ENCODE data around the gene CMA1. TPM values are rescaled to one million over a fixed set of nuclear protein-coding genes. Genes with fewer than 3 reads are reported as not detected.
"Not testable (repeated sequence)": the region's sequence is repeated elsewhere in the genome, so short reads cannot be mapped to it uniquely, and the experiment has no call there.

The CMA1 gene
- total RNA-seq, 1 experiment from 2014 or later, result not detected

GRCh38 chr14:24475261-24475660, 32.8 kb downstream of the CMA1 start:
- Histone ChIP-seq H2AFZ (no peak overlapping the region), H3K36me3 (ENCODE audit: low read depth) (no peaks in the 10 kb centered on the region), H3K27ac (no peak overlapping the region), H3K27me3 (ENCODE audit: insufficient read depth, low read depth) (no peaks in the 10 kb centered on the region), H3K4me3 (no peak overlapping the region), H3K4me2 (no peak overlapping the region), H3K9me3 (ENCODE audit: insufficient read depth, low read depth) (no peaks in the 10 kb centered on the region), H3K79me2 (ENCODE audit: low read depth) (no peaks in the 10 kb centered on the region), H3K4me1 (replicated peaks; ENCODE audit: insufficient read depth) (no peaks in the 10 kb centered on the region), H4K20me1 (ENCODE audit: insufficient read depth) (no peaks in the 10 kb centered on the region), H3F3A (ENCODE audit: insufficient read depth, low read depth) (no peaks in the 10 kb centered on the region), H3K9me2 (ENCODE audit: insufficient read depth) (no peaks in the 10 kb centered on the region)
- ChIA-PET CTCF (no interaction called here), POLR2A (ENCODE audit: unreplicated experiment) (no interaction called here)
- intact Hi-C loops (cut with micrococcal nuclease; ENCODE audit: unreplicated experiment), result no loop called here
- TF ChIP-seq EZH2 (IDR thresholded peaks at IDR 0.05; ENCODE audit: low read depth), result no peak
- no peak for TF ChIP-seq CTCF (conservative IDR thresholded peaks at IDR 0.05)
- no TSS peak for BruUV-seq (replicated peaks)
- no peak for DNase-seq

- H3K9me2 ChIP-seq (ENCODE audit: insufficient read depth), result no peaks in the 10 kb centered on the region
- no peaks in the 10 kb centered on the region for H3K9me3 ChIP-seq (ENCODE audit: insufficient read depth, low read depth)
- BruUV-seq (replicated peaks), result no TSS peak
- TF ChIP-seq CTCF (conservative IDR thresholded peaks at IDR 0.05), result no peak
- no peaks in the 10 kb centered on the region for H4K20me1 ChIP-seq (ENCODE audit: insufficient read depth)
- no peaks in the 10 kb centered on the region for H3F3A ChIP-seq (ENCODE audit: insufficient read depth, low read depth)
- no peak overlapping the region for H2AFZ ChIP-seq
- ChIA-PET CTCF (no interaction called here), POLR2A (ENCODE audit: unreplicated experiment) (no interaction called here)
- H3K79me2 ChIP-seq (ENCODE audit: low read depth), result no peaks in the 10 kb centered on the region
- no peaks in the 10 kb centered on the region for H3K36me3 ChIP-seq (ENCODE audit: low read depth)
- intact Hi-C loops (cut with micrococcal nuclease; ENCODE audit: unreplicated experiment), result no loop called here
- DNase-seq, result no peak
- H3K27ac ChIP-seq, result no peak overlapping the region
- H3K4me2 ChIP-seq, result no peak overlapping the region
- H3K4me1 ChIP-seq (replicated peaks; ENCODE audit: insufficient read depth), result no peaks in the 10 kb centered on the region
- H3K4me3 ChIP-seq, result no peak overlapping the region
- H3K27me3 ChIP-seq (ENCODE audit: insufficient read depth, low read depth), result no peaks in the 10 kb centered on the region
Observed at GRCh38 chr14:24473211-24473610, 34.9 kb downstream of the CMA1 start.

- H3K9me3 ChIP-seq (ENCODE audit: insufficient read depth, low read depth); CTCF ChIA-PET; H3K79me2 ChIP-seq (ENCODE audit: low read depth): not testable (repeated sequence)
Observed at GRCh38 chr14:24470450-24470849, 37.6 kb downstream of the CMA1 start.

GRCh38 chr14:24465805-24466204, 42.3 kb downstream of the CMA1 start:
- ChIA-PET CTCF (no interaction called here), POLR2A (ENCODE audit: unreplicated experiment) (no interaction called here)
- H3K79me2 ChIP-seq (ENCODE audit: low read depth), result no peaks in the 10 kb centered on the region
- no peak overlapping the region for H3K27ac ChIP-seq
- BruUV-seq (replicated peaks), result no TSS peak
- no peaks in the 10 kb centered on the region for H3K9me3 ChIP-seq (ENCODE audit: insufficient read depth, low read depth)
- intact Hi-C loops (cut with micrococcal nuclease; ENCODE audit: unreplicated experiment), result no loop called here
- DNase-seq, result no peak
- no peaks in the 10 kb centered on the region for H3K9me2 ChIP-seq (ENCODE audit: insufficient read depth)
- H2AFZ ChIP-seq, result no peak overlapping the region
- no peaks in the 10 kb centered on the region for H4K20me1 ChIP-seq (ENCODE audit: insufficient read depth)
- no peak overlapping the region for H3K4me3 ChIP-seq
- no peaks in the 10 kb centered on the region for H3K27me3 ChIP-seq (ENCODE audit: insufficient read depth, low read depth)
- no peaks in the 10 kb centered on the region for H3F3A ChIP-seq (ENCODE audit: insufficient read depth, low read depth)
- no peaks in the 10 kb centered on the region for H3K4me1 ChIP-seq (replicated peaks; ENCODE audit: insufficient read depth)
- no peak overlapping the region for H3K4me2 ChIP-seq
- no peak for TF ChIP-seq CTCF (conservative IDR thresholded peaks at IDR 0.05)
- no peak for TF ChIP-seq EZH2 (IDR thresholded peaks at IDR 0.05; ENCODE audit: low read depth)
- H3K36me3 ChIP-seq (ENCODE audit: low read depth), result no peaks in the 10 kb centered on the region

More at GRCh38 chr14:24470450-24470849, 37.6 kb downstream of the CMA1 start:
- DNase-seq; H3K4me1 ChIP-seq (replicated peaks; ENCODE audit: insufficient read depth); H3F3A ChIP-seq (ENCODE audit: insufficient read depth, low read depth); H3K27me3 ChIP-seq (ENCODE audit: insufficient read depth, low read depth); BruUV-seq (replicated peaks); H3K4me3 ChIP-seq; H4K20me1 ChIP-seq (ENCODE audit: insufficient read depth); H2AFZ ChIP-seq; POLR2A ChIA-PET (ENCODE audit: unreplicated experiment); H3K36me3 ChIP-seq (ENCODE audit: low read depth); H3K9me2 ChIP-seq (ENCODE audit: insufficient read depth); H3K4me2 ChIP-seq; H3K27ac ChIP-seq; intact Hi-C loops (cut with micrococcal nuclease; ENCODE audit: unreplicated experiment): not testable (repeated sequence)
